ENCODE measurements around the gene HMOX1. TPM values are rescaled to one million over a fixed set of nuclear protein-coding genes. Genes with fewer than 3 reads are reported as not detected.

Gene HMOX1
- polyA plus RNA-seq, 1 donor (not counting 4 experiments of a cell fraction or from before 2014, with no cell fraction given): 1.5 TPM

GRCh38 chr22:35380013-35380412 lies 883 bp upstream of the HMOX1 start:
- peaks cover 0 to 5% of the 10 kb centered on the region in 2 experiments for H3K36me3 ChIP-seq (ENCODE audit: control insufficient read depth in 2 of 2, extremely low read depth in 1 of 2, insufficient read depth in 2 of 2, low read length in 2 of 2)
- no peaks in the 10 kb centered on the region for H3K9me3 ChIP-seq (ENCODE audit: control insufficient read depth, low read depth, low read length)
- H3K9me1 ChIP-seq (ENCODE audit: control insufficient read depth, extremely low read depth, insufficient read depth, low read length): no peaks in the 10 kb centered on the region
- no peaks in the 10 kb centered on the region for H3K79me2 ChIP-seq (ENCODE audit: control insufficient read depth, insufficient read depth, low read length)
- no peaks in the 10 kb centered on the region for H4K20me1 ChIP-seq (ENCODE audit: control insufficient read depth, extremely low read depth, insufficient read depth, low read length)
- DNase-seq (ENCODE audit: low read depth, low spot score) (no peak), FAIRE-seq (no peak)
- no peak overlapping the region for H3K4me2 ChIP-seq (ENCODE audit: control insufficient read depth, extremely low read depth, insufficient read depth, low read depth, low read length)
- dilution Hi-C loops (cut with MboI; ENCODE audit: extremely low pct_ligation_motif_present, low sequenced_read_pairs): no loop called here
- H3K4me3 ChIP-seq (ENCODE audit: control insufficient read depth in 2 of 3, extremely low read depth in 1 of 3, insufficient read depth in 2 of 3, low read depth in 1 of 3, low read length in 3 of 3): no peak overlapping the region
- H2AFZ ChIP-seq (ENCODE audit: control insufficient read depth, low read length): no peak overlapping the region
- no peak overlapping the region for H3K27ac ChIP-seq (ENCODE audit: control insufficient read depth, insufficient read depth, low read length)
- TF ChIP-seq CTCF (optimal IDR thresholded peaks at IDR 0.05 in 1 of 3, IDR thresholded peaks at IDR 0.05 in 1 of 3, conservative IDR thresholded peaks at IDR 0.05 in 1 of 3; ENCODE audit: extremely low read depth in 1 of 3, insufficient read depth in 2 of 3, low read length in 3 of 3) (no peak), EZH2 (IDR thresholded peaks at IDR 0.05; ENCODE audit: low read length) (no peak)
- H3K27me3 ChIP-seq (ENCODE audit: control insufficient read depth, extremely low read depth, insufficient read depth, low read length): no peaks in the 10 kb centered on the region
- peaks cover 20% of the 10 kb centered on the region for H3K4me1 ChIP-seq (ENCODE audit: control insufficient read depth, extremely low read depth, insufficient read depth, low read length)
- no peak overlapping the region for H3K9ac ChIP-seq (ENCODE audit: control insufficient read depth, extremely low read depth, insufficient read depth, low read length)

DNA sequence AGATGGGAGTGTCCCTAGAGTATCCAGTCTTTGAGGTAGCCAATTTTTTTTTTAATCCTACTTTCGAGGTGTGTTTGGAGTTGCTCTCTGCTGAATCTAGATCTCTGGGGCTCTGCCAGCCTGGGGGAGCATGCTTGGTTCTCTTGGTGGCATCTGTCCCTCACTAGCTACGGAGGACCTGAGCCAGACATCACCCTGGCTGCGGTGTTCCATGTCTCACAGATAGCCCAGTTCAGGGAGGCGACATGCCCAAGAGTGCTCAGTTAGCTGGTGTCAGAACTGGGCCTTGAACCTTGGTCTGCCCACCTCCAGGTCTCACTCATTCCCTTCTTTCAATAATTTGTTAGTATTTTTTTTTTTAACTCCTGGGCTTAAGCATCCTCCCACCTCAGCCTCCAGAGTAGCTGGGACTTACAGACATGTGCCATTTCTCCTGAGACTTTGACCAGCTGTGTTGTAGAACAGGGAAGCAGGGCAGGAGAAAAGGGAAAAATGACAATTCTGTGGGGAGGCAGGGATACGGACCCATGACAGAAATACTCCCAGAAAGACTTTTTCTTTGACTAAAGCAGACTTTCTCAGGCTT lies 621 bp downstream of the HMOX1 start:
- Histone ChIP-seq H3K9me1 (ENCODE audit: control insufficient read depth, extremely low read depth, insufficient read depth, low read length) (no peaks in the 10 kb centered on the region), H3K36me3 (ENCODE audit: control insufficient read depth in 2 of 2, extremely low read depth in 1 of 2, insufficient read depth in 2 of 2, low read length in 2 of 2) (peaks cover 0 to 7% of the 10 kb centered on the region in 2 experiments), H3K4me1 (ENCODE audit: control insufficient read depth, extremely low read depth, insufficient read depth, low read length) (peaks cover 18% of the 10 kb centered on the region), H3K27ac (ENCODE audit: control insufficient read depth, insufficient read depth, low read length) (peak overlapping the region; percentile 30), H3K4me3 (ENCODE audit: control insufficient read depth in 2 of 3, extremely low read depth in 1 of 3, insufficient read depth in 2 of 3, low read depth in 1 of 3, low read length in 3 of 3) (peak overlapping the region; percentile 63 to 69 (median 66)), H4K20me1 (ENCODE audit: control insufficient read depth, extremely low read depth, insufficient read depth, low read length) (no peaks in the 10 kb centered on the region), H3K9ac (ENCODE audit: control insufficient read depth, extremely low read depth, insufficient read depth, low read length) (peak overlapping the region; percentile 76), H3K79me2 (ENCODE audit: control insufficient read depth, insufficient read depth, low read length) (no peaks in the 10 kb centered on the region), H3K9me3 (ENCODE audit: control insufficient read depth, low read depth, low read length) (no peaks in the 10 kb centered on the region), H3K27me3 (ENCODE audit: control insufficient read depth, extremely low read depth, insufficient read depth, low read length) (no peaks in the 10 kb centered on the region), H3K4me2 (ENCODE audit: control insufficient read depth, extremely low read depth, insufficient read depth, low read depth, low read length) (peak overlapping the region; percentile 89), H2AFZ (ENCODE audit: control insufficient read depth, low read length) (peak overlapping the region; percentile 93)
- dilution Hi-C loops (cut with MboI; ENCODE audit: extremely low pct_ligation_motif_present, low sequenced_read_pairs): no loop called here
- TF ChIP-seq CTCF (optimal IDR thresholded peaks at IDR 0.05 in 1 of 3, IDR thresholded peaks at IDR 0.05 in 1 of 3, conservative IDR thresholded peaks at IDR 0.05 in 1 of 3; ENCODE audit: extremely low read depth in 1 of 3, insufficient read depth in 2 of 3, low read length in 3 of 3) (no peak), EZH2 (IDR thresholded peaks at IDR 0.05; ENCODE audit: low read length) (no peak)
- no peak for FAIRE-seq
- no peak for DNase-seq (ENCODE audit: low read depth, low spot score)
